EH (cell line): Measurements from ENCODE around the gene GSTA5.
"Not testable (repeated sequence)": the region's sequence is repeated elsewhere in the genome, so short reads cannot be mapped to it uniquely, and the experiment has no call there.

Source experiments
- DNase-seq: peaks from one replicate; pipeline ENCODE4 v3.0.0-alpha.2; 2015; ENCODE audit warnings: low read depth

Gene GSTA5

DNA sequence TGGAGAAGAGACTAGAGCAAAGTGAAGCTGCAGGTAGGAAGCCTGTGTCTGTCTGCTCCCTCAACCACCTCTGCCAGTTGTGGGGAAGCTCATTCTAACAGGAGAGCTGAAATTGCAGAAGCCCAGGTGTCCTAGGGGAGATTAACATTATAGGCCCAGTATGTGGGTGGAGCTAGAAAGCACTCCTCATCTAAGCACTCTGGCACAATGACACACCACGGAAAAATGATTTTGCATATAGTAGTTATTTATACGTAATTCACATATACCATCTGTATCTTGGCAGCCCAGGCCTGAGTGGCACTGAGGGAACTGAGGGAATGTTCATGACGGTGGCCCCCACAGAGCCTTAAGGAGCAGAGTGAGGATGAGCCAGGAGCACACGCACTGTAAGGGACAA, 9.7 kb downstream of the GSTA5 start:
- DNase-seq: not testable (repeated sequence)

GRCh38 chr6:52829046-52829817, 11.4 kb downstream of the GSTA5 start:
- no peak for DNase-seq

GRCh38 chr6:52828621-52829020, 12.0 kb downstream of the GSTA5 start:
- DNase-seq: not testable (repeated sequence)

DNA sequence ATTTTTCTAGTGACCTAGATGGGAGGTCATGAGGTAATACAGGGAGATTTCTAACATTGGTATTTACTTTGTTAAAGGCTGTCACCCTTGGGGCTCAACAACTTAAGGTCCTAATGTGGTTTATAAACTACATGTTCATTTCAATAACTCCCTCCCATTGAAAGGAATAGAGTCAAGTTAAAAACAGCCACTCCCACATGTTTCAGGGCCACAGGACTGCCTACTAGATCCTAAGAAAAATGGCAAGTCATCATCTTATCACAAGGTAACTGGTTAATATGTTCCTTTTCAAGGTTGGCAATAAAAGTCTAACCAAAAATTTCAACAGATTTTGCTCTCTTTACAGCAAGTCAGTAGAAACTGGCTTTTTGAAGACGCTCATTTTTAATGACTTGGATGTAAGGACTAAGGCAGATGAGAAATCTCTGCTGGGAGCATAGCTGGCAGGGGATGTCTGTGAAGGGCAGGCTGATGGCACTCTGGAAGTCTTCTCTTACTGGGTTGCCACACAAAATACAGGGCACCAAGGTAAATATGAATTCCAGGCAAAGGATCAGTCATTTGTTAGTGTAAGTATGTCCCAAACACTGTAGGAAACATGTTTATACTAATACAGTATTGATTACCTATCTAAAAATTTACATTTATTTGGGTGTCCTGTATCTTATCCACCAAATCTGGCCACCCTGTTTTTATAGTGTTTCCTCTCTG, 13.4 kb downstream of the GSTA5 start:
- DNase-seq: not testable (repeated sequence)

- no peak for DNase-seq
Observed at GRCh38 chr6:52826513-52826912, 14.1 kb downstream of the GSTA5 start.

DNA sequence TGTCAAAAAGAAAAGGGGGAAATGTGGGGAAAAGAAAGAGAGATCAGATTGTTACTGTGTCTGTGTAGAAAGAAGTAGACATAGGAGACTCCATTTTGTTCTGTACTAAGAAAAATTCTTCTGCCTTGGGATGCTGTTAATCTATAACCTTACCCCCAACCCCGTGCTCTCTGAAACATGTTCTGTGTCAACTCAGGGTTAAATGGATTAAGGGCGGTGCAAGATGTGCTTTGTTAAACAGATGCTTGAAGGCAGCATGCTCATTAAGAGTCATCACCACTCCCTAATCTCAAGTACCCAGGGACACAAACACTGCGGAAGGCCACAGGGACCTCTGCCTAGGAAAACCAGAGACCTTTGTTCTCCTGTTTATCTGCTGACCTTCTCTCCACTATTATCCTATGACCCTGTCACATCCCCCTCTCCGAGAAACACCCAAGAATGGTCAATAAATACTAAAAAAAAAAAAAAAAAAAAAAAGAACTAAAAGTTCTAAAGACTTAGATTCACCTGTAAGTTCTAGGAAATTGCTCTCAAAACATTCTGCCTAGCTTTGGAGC, 14.6 kb downstream of the GSTA5 start:
- DNase-seq: not testable (repeated sequence)

DNA sequence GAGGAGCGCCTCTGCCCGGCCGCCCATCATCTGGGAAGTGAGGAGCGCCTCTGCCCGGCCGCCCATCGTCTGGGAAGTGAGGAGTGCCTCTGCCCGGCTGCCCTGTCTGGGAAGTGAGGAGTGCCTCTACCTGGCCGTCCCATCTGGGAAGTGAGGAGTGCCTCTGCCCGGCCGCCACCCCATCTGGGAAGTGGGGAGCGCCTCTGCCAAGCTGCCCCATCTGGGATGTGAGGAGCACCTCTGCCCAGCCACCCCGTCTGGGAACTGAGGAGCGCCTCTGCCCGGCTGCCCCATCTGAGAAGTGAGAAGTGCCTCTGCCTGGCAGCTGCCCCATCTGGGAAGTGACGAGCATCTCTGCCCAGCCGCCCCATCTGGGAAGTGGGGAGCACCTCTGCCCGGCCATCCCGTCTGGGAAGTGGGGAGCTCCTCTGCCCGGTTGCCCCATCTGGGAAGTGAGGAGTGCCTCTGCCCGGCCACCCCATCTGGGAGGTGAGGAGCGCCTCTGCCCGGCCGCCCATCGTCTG, 15.3 kb downstream of the GSTA5 start:
- DNase-seq: not testable (repeated sequence)

DNA sequence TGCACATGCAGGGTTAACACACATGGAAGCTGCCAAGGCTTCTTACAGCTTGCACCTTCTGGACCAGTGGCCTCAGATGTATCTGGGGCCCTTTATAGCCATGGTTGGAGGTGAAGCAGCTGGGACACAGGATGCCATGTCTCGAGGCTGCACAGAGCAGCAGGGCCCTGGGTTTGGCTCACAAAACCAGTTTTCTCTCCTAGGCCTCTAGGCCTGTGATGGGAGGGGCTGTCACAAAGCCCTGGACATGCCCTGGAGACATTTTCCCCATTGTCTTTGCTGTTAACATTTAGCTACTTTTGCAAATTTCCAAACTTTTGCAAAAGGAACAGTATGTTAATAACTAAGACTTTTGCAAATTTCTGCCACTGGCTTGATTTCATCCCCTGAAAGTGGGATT, 18.8 kb downstream of the GSTA5 start:
- no peak for DNase-seq

- peak; percentile 74 for DNase-seq
Observed at GRCh38 chr6:52820198-52820597, 20.4 kb downstream of the GSTA5 start.

DNA sequence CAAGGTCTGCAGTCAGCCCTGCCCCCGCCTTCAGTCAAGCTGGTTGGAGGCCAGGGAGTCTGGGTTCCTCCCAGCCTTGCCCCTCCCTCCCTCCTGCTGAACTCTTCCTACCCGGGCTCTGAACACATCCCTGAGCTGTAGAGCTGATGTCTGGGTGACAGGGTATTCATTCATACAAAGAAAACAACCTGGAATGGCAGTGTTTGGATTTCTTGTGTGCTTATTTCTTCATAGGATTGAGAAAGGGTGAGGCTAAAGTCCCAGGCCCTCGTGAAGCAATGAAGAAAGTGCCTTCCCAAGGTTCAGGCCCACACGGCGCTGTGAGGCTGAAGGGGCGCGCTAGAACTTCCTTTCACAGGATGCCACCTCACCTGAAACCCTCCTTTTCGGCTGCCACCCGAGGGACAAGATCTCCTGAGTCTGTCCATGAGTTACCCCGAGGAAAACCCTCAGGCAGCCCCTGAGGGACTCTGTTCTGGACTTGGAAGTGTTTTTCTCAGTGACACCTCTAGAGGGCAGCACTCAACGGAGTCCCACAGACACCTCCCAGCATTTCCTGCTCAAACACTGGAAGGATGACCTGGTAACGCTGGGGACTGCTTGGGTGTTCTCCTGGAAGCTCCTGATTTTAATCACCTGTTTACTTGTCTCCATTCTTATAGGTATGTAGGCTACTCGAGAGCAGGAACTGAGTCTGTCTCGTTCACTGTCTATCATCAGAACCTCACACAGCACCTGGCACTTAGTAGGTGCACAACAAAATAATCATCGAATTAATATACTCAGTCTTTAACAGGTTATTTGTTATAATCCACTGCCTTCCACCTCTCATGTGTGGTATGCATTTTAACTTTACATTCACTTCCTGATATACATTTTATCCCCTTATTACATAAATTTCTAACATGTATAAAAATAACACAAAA, 25.2 kb downstream of the GSTA5 start:
- peak; percentile 72 for DNase-seq

- DNase-seq: not testable (repeated sequence)
Observed at GRCh38 chr6:52814545-52814944, 26.1 kb downstream of the GSTA5 start.

- DNase-seq: not testable (repeated sequence)
Observed at GRCh38 chr6:52809777-52810176, 30.8 kb downstream of the GSTA5 start.

DNA sequence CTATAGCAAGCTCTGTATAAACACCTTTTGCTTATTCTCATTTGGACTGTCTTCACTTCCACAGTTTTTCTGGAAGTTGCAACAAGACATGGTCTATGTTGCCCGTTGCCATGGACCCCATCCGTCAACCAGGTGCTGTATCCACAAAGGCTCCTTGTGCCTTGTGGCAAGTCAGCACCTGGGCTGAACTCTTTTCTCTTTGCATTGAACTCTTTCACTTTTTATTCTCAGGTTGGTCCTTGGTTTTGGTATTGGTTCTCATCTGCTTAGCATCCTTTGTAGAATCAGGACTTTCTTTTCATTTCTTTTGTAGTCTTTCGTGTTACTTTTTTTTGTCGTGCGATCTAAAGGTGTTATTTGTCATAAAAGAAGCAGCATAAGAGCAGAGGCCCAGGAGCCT, 32.0 kb downstream of the GSTA5 start:
- no peak for DNase-seq

GRCh38 chr6:52803668-52804255, 36.9 kb downstream of the GSTA5 start, which contains the start of gene GSTA1:
TSS of gene GSTA1 (minus strand) at chr6:52803816. CDS start at chr6:52799267, 4,549 bp downstream.
- DNase-seq: not testable (repeated sequence)

DNA sequence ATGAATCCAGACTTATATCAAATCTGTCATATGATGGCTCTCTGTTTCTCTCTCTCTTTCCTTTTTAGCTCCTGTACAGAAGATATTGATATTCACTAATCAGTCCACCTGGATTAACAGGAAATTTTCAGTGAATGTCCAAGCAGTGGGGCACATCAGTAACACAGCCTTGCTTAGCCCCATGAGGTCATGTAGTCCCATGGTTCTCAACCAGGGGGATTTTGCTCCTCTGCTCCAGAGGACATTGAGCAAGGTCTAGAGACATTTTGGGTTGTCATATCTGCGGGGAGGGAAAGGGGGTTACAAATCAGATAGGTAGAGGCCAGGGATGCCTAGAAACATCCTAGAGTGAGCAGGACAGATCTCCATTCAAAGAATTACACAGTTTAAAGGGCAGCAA, 37.8 kb downstream of the GSTA5 start:
- DNase-seq: no peak

GRCh38 chr6:52801188-52801841, 39.3 kb downstream of the GSTA5 start:
- DNase-seq: no peak

DNA sequence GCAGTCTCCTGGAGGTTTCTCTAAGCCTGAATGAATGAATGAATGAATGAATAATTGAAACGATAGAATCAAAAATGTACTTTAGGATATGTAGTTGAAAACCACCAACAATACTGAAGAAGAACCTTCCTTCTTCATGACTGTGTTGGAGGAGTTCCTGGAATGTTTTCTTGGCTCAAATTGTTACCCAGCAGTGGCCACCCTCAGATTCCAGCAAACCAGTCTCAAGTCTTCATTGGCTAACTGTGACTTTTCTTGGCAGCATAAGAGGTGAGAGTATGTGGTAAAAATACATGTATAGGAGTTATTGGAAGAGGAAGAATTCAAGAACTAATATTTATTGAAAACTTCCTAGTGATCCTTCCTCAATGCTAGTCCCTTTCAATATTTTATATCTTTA, 41.3 kb downstream of the GSTA5 start:
- DNase-seq: peak; percentile 82

DNA sequence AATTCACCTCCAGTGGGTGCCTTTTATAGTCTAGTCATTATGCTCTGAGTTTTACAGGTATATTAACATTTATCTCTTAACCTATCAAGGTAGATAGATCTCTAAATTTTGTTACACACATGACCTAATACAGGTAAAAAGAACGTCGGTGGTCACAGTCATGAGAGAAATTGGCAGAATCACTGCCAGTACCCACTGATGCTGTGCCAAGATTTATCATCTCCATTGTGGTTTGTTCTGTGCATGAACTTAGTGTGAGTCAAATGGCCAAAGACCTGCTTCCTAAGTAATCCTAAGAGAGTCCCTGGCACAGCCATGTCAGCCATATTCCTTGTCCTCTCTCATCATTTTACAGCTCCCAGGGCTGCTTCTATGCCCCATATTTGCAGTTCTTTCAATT, 46.2 kb downstream of the GSTA5 start:
- DNase-seq: not testable (repeated sequence)

- DNase-seq: peak; percentile 47
Observed at GRCh38 chr6:52790861-52791260, 49.8 kb downstream of the GSTA5 start.

GRCh38 chr6:52789658-52790057, 51.0 kb downstream of the GSTA5 start:
- peak; percentile 93 for DNase-seq

- peak; percentile 21 for DNase-seq
Observed at GRCh38 chr6:52788478-52788877, 52.1 kb downstream of the GSTA5 start.
